Fibroblast of peridontal ligament (primary cell): Measurements from ENCODE around the gene FMNL2.
A peak's percentile ranks its signal among the peaks of the same experiment; 100 is the strongest.

ENCODE experiments used
- DNase-seq: peaks from one replicate; pipeline ENCODE4 v3.0.0-alpha.2; 2010; ENCODE audit errors: extremely low read depth

FMNL2 gene

GRCh38 chr2:152493417-152493816 is 158.4 kb downstream of the FMNL2 start:
- no peak for DNase-seq

- no peak for DNase-seq
Observed at GRCh38 chr2:152493945-152494528, 159.1 kb downstream of the FMNL2 start.

DNA sequence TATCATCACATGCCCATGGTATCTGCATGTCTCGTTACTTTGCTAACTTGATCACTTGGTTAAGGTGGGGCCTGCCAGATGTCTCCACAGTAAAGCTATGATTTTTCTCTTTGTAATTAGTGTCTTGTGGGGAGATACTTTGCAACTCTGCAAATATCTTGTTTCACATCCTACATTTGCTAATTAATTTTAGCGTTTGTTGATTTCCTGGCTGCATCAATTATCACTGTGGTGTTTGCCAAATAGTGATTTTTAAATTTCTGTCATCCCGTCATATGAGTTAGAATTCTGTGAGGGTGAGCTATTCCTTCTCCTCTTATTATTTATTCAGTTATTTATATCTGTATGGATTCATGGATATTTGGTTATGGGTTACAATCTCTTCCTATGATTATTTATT is 161.4 kb downstream of the FMNL2 start:
- DNase-seq, result no peak

- no peak for DNase-seq
Observed at GRCh38 chr2:152497481-152498052, 162.6 kb downstream of the FMNL2 start.

- DNase-seq, result no peak
Observed at GRCh38 chr2:152499331-152499816, 164.4 kb downstream of the FMNL2 start.

DNA sequence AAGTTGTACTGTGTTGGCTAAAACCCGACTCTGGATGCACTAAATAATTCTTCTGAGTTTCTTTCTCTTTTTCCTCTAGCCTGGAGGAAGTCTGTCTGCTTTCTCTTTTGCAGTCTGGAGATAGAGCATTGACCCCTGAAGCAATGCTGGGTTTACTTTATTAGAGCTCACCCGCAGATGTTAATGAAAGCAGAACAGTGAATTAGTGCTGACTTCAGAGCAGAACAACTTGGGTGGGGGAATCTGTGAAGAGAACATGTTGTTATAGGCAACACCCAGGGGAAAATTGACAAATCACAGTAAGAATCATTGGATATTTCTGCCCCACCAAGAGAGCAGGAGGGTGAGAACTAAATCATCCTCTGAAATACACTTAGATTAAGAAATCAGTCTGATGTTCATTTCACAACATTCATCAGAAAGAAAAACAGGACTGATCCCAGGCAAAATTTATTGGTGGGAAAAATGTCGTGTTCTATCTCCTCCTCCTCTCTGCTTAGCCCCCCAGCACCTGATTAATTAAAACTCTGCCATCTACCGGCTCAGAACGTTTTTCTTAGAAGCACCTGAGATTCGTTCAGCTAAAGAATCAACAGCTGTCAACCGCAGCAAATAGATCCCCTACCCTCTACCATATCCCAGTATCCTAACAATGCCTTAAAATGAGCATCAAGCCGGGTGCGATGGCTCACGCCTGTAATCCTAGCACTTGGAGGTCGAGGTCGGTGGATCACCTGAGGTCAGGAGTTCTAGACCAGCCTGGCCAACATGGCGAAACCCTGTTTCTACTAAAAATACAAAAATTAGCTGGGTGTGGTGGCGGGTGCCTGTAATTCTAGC is 165.1 kb downstream of the FMNL2 start:
- DNase-seq, result peak; percentile 40

DNA sequence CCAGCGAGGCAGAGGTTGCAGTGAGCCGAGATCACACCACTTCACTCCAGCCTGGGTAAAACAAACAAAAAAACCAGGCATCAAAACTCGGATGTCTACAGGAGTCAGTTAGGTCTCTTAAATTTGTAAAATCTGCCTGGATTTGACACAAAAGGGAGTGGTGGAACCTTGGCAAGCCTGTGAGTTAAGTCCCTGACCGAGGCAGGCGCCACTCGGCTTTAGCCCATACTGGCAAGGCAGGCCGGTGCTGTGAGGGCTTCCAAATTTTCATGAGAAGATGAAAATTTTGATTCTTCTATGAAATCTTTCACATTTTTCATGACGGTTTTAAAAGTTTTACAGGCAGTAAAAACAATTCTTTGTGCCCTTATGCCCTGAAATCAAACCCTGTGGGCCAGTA is 165.8 kb downstream of the FMNL2 start:
- DNase-seq, result no peak

DNA sequence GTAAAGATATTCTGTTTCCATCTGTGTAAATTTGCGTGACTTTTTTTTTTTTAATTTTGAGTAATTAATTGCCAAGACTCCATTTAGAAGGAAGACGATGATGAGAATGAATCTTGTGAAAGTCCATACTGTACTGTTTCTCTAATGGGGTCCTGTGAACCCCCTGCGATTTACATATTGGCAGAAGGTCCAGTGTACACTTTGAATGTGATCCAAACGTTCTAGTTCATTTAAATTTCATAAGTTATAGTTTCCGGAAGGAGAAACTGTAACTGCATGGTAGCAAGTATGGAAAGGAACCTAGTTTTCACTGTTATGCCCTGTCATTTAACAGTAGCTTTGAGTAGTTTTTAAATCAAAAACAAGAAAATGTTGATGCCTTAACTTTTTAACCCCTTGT is 166.7 kb downstream of the FMNL2 start:
- no peak for DNase-seq

GRCh38 chr2:152504618-152505017 is 169.6 kb downstream of the FMNL2 start:
- no peak for DNase-seq

DNA sequence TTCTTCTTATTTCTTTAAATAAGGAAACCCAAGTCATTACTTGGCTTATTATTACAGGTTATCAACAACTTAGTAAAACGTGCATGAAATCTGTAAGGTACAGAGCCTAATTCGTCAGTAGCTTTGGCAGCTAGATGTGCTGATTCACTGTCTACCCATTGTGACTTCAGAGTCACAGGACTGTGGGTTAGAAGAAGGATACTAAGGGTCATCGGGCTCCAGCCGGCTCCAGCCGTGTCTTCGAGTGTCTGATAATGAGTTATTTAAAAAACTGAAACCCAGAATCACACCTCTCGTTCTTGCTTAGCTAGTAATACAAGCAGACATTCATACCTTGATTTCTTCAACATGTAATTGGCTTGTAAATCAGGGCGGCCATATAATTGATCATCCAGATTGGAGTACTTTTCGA is 170.5 kb downstream of the FMNL2 start:
- DNase-seq, result no peak

- DNase-seq, result no peak
Observed at GRCh38 chr2:152506843-152507242, 171.9 kb downstream of the FMNL2 start.

DNA sequence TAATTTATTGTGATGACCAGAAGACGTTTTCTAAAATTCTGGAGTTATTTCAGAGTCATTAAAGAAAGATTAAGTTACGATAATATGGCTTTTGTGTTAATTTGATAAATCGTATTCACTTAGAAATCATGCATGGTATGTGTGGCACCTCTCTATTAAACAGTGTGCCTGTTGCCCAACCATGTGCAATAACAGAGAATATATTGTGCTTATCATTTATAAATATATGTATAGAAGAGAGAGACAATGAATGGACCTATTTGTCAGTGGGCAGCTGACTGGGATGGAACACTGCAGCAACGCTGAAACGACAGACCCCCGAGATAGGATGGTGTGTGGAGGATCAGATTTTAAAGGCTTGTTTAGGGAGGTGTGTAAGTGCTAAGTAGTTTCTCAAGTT is 172.9 kb downstream of the FMNL2 start:
- DNase-seq, result no peak

DNA sequence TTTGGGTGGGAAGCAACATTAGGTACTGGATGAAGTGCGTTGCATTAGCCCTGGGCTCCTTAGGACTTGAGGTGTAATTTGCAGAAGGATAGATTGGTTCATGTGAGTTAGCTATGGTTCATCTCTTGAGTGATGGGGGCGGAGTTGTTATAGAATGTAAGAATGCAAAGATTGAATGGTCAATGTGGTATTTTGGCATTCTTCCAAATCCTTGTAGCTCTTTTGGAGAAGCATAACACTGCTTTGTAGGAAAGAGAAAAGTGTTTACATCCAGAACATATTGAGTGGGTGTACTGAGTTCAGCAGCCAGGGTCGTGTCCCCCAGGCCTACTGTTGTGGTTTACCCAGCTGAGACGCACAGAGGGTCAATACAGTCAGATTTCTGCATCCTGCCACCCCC is 173.5 kb downstream of the FMNL2 start:
- peak; percentile 59 for DNase-seq

DNA sequence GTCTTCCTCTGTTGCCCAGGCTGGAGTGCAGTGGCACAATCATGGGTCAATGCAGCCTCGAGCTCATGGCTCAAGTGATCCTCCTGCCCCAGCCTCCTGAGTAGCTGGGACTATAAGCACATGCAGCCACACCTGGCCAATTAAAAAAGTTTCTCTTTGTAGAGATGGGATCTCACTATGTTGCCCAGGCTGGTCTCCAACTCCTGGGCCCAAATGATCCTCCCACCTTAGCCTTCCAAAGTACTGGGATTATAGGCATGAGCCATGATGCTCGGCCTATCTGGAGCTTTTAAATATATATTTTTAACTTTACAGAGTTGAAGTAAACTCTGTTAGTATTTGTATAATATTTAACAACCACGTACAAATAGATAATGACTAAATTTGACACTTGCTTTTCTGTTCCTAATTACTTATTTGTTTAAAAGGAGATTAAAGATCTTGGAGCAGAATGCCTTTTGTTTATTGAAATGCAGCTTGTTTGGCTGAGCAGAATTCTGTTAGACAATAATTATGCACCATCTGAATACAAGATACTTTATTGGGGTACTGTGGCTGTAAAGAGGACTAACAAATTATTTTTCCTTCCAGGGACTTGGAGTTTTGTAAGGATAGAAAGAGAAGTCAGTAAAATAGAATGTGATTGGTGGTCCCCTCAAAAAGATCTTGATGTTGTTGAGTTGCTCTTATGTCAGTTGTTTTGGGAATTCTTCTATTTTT is 175.0 kb downstream of the FMNL2 start:
- DNase-seq, result no peak

- DNase-seq, result no peak
Observed at GRCh38 chr2:152510621-152511020, 175.6 kb downstream of the FMNL2 start.

- DNase-seq, result no peak
Observed at GRCh38 chr2:152511981-152512380, 177.0 kb downstream of the FMNL2 start.

DNA sequence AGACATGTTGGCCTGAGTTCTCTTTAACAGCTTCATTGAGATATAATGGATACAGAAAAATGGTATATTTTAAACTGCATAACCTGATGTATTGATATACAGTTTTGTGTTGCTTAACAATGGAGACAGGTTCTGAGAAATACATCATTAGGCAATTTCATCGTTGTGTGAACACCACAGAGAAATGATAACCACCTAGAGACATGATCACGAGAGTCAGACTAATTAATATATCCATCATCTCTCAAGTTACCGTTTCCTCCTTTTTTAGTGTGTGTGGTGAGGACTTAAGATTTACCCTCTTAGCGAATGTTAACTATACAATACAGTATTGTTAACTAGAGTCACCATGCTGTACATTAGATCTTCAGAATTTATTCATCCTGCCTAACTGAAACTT is 178.1 kb downstream of the FMNL2 start:
- no peak for DNase-seq

GRCh38 chr2:152513681-152514080 is 178.7 kb downstream of the FMNL2 start:
- DNase-seq, result peak; percentile 39

GRCh38 chr2:152518034-152518433 is 183.1 kb downstream of the FMNL2 start:
- no peak for DNase-seq

GRCh38 chr2:152518641-152519580 is 183.9 kb downstream of the FMNL2 start:
- DNase-seq, result peak; percentile 23

GRCh38 chr2:152519581-152519952 is 184.6 kb downstream of the FMNL2 start:
- DNase-seq, result no peak
